Heart left ventricle (tissue), 16 donors: ENCODE results near the gene NCKIPSD. TPM values are rescaled to one million over a fixed set of nuclear protein-coding genes. Genes with fewer than 3 reads are reported as not detected.
A peak's percentile ranks its signal among the peaks of the same experiment; 100 is the strongest.

Source experiments
- ATAC-seq, 4 donors: fragments of 200-7000 bp; cut with Tn5 transposase; one replicate each; pipeline ENCODE4 v1.9.1; 2020 to 2022; ENCODE audit warnings: moderate library complexity in 4 of 4, mild to moderate bottlenecking in 3 of 4, moderate number of reproducible peaks in 1 of 4
- DNase-seq, 5 donors: peaks; one replicate each; pipeline ENCODE4 v3.0.0-alpha.2; 2020
- H3K27ac ChIP-seq, 12 donors: fragments of 200-600 bp; sonication (generic) in 4 of 12; one replicate each; pipeline versions ENCODE4 v1.5.0 to v1.8.0; 2016 to 2022; ENCODE audit warnings: mild to moderate bottlenecking in 2 of 12
- H3K27me3 ChIP-seq, 9 donors: fragments of 200-600 bp; sonication (generic) in 2 of 9; one replicate each; pipeline versions ENCODE4 v1.5.1 to v1.8.0; 2016 to 2022; ENCODE audit warnings: mild to moderate bottlenecking in 3 of 9
- H3K36me3 ChIP-seq, 9 donors: fragments of 200-600 bp; sonication (generic) in 2 of 9; one replicate each; pipeline versions ENCODE4 v1.5.0 to v1.8.0; 2018 to 2022; ENCODE audit warnings: mild to moderate bottlenecking in 2 of 9
- H3K4me1 ChIP-seq, 12 donors: fragments of 200-600 bp; sonication (generic) in 4 of 12; one replicate each; pipeline versions ENCODE4 v1.5.0 to v1.8.0; 2016 to 2022; ENCODE audit warnings: mild to moderate bottlenecking in 3 of 12
- H3K4me3 ChIP-seq, 12 donors: fragments of 200-600 bp; sonication (generic) in 4 of 12; one replicate each; pipeline versions ENCODE4 v1.5.0 to v1.8.0; 2017 to 2022; ENCODE audit warnings: mild to moderate bottlenecking in 9 of 12, moderate library complexity in 4 of 12
- H3K9me3 ChIP-seq, 12 donors: fragments of 200-600 bp; sonication (generic) in 4 of 12; one replicate each; pipeline versions ENCODE4 v1.5.0 to v1.8.0; 2016 to 2022; ENCODE audit warnings: mild to moderate bottlenecking in 1 of 12
- POLR2A ChIP-seq, 2 donors: fragments of 450-650 bp; IDR thresholded peaks; one replicate each; pipeline ENCODE4 v1.6.1; 2017; ENCODE audit warnings: antibody characterized with exemption in 2 of 2, mild to moderate bottlenecking in 2 of 2, moderate library complexity in 2 of 2
- WGBS, 4 donors: extraction: QIAGEN DNeasy Blood & Tissue Kit in 2 of 4; methylation state at CpG; one replicate each; pipeline versions ENCODE4 v1.1.5 to v1.1.7; 2013 to 2018; 5-methylcytosine and 5-hydroxymethylcytosine counted together
- intact Hi-C, 10 donors: fragments of 100-400 bp; cut with DNase I; formaldehyde crosslinking; loops; one replicate each; pipeline versions ENCODE4 v1.11.1 to v1.14.2; 2022
- polyA plus RNA-seq, 2 donors: library from polyadenylated mRNA; stranded (reverse); fragments of 200-250 nt; gene quantifications; one replicate each; pipeline ENCODE4 v1.2.3, GENCODE V29; 2013
- total RNA-seq, 9 donors: library from RNA; depleted of rRNA in 2 of 9; stranded (reverse); fragments of >200 nt in 2 of 9; fragmentation: NEBNext Ultra II Directional in 3 of 9; extraction: Animal tissue kit (Norgen Biotek cat#: 25700) in 3 of 9; gene quantifications; one replicate each; pipeline versions ENCODE4 v1.1.0 to v1.2.4, GENCODE V29; 2016 to 2023
- TF ChIP-seq, protein P1 (sequence below), 12 donors: fragments of 200-600 bp; sonication (generic) in 4 of 12; IDR thresholded peaks; one replicate each; pipeline versions ENCODE4 v1.5.0 to v1.8.0; 2018 to 2022; ENCODE audit warnings: antibody characterized with exemption in 12 of 12, mild to moderate bottlenecking in 5 of 12
- donor health status: ischemic (EF 13 %, LVEDD 7.1; RV severe dilation, severe dysfunction).
- donor health status: healthy with polysubstance abuse.
- donor health status: DM: no; HTN: yes; CAD: no.
- donor health status: DM: no; HTN: no; CAD: no.
- donor health status: ischemic (EF 25% LVEDD 6.9; RV normal size, moderate dysfunction).
- donor health status: ischemic (EF 25% LVEDD 5.7; RV mildly dilated, moderate dysfunction).
- donor health status: healthy.
- donor health status: DM: yes; HTN: yes; CAD: no.
- donor health status: ischemic (EF 35%, LVEDD 5.7; RV mildly dilated, moderate dysfunction).
- donor health status: nonischemic (EF 11% LVEDD 7.7; RV severe dilation, severe dysfunction).
- donor health status: DM: yes; HTN: yes; CAD: no.
- donor health status: PGD.
- donor health status: ischemic (EF 29% LVEDD 5.4; RV normal size, mild dysfunction).
- donor health status: nonischemic (EF 23%, LVEDD 6.1; RV moderate dilation, normal function).

NCKIPSD gene
- total and polyA plus RNA-seq, 11 donors: 9.8 to 47.6 (median 14.7) TPM

DNA sequence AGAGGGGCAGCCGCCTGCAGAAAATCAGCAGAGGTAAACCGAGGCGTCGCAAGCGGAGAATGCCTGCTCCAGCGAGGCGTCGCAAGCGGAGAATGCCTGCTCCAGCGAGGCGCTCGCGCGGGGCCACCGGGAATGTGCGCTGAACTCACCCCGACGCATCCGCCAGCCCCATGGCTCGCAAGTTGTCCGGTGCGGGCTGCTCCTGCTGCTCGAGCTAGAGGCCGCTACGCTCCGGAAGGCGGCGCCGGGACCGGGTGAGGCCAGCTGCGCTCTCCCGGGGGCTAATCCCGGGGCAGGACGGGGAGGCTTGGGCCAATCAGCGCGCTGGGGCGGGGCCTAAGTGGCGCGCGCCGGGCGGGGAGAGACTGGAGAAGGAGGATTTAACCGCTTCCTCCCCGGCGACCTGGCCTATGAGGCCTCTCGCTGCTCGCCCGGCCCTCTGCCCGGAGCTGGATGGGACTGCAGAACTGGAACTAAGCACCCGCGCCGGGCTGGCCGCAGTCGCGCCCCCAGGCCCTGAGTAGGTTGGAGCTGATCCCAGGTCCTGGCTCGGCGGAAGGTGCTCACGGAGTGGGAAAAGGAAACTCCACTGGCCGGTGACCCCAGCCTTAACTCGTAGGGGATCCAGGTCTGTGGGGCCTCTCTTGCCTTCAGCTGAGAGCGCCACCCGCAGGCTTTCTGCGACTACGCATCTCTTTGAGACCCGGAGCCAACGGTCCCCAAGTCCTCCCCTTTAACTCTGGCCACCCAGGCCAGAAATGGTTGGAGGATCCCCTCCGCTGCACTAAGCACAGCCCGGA is 50.3 kb downstream of the NCKIPSD start, which contains the start of gene SLC26A6:
Gene SLC26A6, minus strand, starts transcription at position 240 of the 800 bp plus-strand sequence. Its CDS starts 68 bp downstream, at position 172.
- Histone ChIP-seq H3K27me3 (no peaks in the 10 kb centered on the region), H3K36me3 (peaks cover 0 to 31% (median 9%) of the 10 kb centered on the region in 9 donors), H3K4me3 (peak within 1 kb of the TSS; percentile 64 to 96 (median 86)), H3K27ac (peak within 1 kb of the TSS; percentile 28 to 90 (median 86)), H3K9me3 (no peaks in the 10 kb centered on the region), H3K4me1 (peaks cover 0 to 28% (median 19%) of the 10 kb centered on the region in 12 donors)
- intact Hi-C loops: loop anchor here in 2 of 10 donors (1.0 to 10.0 kb wide), 4 partner anchors 26 to 171 kb away; partner anchors contain the start of genes UQCRC1 (in 2 of the 2) and PFKFB4 (in 1 of the 2)
- WGBS, 4 donors: 0 to 1% (median 0%) methylated on average over 10 to 68 of the region's 68 CpGs
- DNase-seq: peak; percentile 97 to 99 (median 98)
- ATAC-seq: peak; percentile 98 to 99 (median 98)
- TF ChIP-seq, protein P1, sequence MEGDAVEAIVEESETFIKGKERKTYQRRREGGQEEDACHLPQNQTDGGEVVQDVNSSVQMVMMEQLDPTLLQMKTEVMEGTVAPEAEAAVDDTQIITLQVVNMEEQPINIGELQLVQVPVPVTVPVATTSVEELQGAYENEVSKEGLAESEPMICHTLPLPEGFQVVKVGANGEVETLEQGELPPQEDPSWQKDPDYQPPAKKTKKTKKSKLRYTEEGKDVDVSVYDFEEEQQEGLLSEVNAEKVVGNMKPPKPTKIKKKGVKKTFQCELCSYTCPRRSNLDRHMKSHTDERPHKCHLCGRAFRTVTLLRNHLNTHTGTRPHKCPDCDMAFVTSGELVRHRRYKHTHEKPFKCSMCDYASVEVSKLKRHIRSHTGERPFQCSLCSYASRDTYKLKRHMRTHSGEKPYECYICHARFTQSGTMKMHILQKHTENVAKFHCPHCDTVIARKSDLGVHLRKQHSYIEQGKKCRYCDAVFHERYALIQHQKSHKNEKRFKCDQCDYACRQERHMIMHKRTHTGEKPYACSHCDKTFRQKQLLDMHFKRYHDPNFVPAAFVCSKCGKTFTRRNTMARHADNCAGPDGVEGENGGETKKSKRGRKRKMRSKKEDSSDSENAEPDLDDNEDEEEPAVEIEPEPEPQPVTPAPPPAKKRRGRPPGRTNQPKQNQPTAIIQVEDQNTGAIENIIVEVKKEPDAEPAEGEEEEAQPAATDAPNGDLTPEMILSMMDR (IDR thresholded peaks at IDR 0.05): peak in 10 of 12 donors; percentile 5 to 67 (median 45)
- TF ChIP-seq POLR2A (IDR thresholded peaks at IDR 0.05): peak in 1 of 2 donors; percentile 62

- ATAC-seq: peak in 3 of 4 donors; percentile 5 to 58 (median 27)
- peaks cover 0 to 28% (median 19%) of the 10 kb centered on the region in 12 donors for H3K4me1 ChIP-seq
- TF ChIP-seq, protein P1 (IDR thresholded peaks at IDR 0.05): no peak
- TF ChIP-seq POLR2A (IDR thresholded peaks at IDR 0.05): no peak
- H3K9me3 ChIP-seq: no peaks in the 10 kb centered on the region
- peak; percentile 45 to 78 (median 66) for DNase-seq
- 3 to 23% (median 6%) methylated on average over 5 to 30 of the region's 30 CpGs for WGBS, 4 donors
- H3K4me3 ChIP-seq: peak overlapping the region; percentile 64 to 96 (median 86)
- H3K27me3 ChIP-seq: no peaks in the 10 kb centered on the region
- H3K36me3 ChIP-seq: peaks cover 0 to 38% (median 14%) of the 10 kb centered on the region in 9 donors
- intact Hi-C loops: loop anchor here in 2 of 10 donors (1.0 to 10.0 kb wide), 4 partner anchors 25 to 170 kb away; partner anchors contain the start of genes UQCRC1 (in 2 of the 2) and PFKFB4 (in 1 of the 2)
- H3K27ac ChIP-seq: peak overlapping the region in 11 of 12 donors; percentile 72 to 90 (median 85)
Measured at GRCh38 chr3:48634661-48635221, 51.0 kb downstream of the NCKIPSD start.

GRCh38 chr3:48633743-48634142 is 52.0 kb downstream of the NCKIPSD start:
- Histone ChIP-seq H3K27ac (no peak overlapping the region), H3K27me3 (no peaks in the 10 kb centered on the region), H3K4me3 (no peak overlapping the region), H3K9me3 (no peaks in the 10 kb centered on the region), H3K4me1 (peaks cover 0 to 28% (median 19%) of the 10 kb centered on the region in 12 donors), H3K36me3 (peaks cover 0 to 46% (median 20%) of the 10 kb centered on the region in 9 donors)
- ATAC-seq (no peak), DNase-seq (peak in 1 of 5 donors; percentile 18)
- 86 to 93% (median 90%) methylated on average over 2 of the region's 2 CpGs for WGBS, 4 donors
- TF ChIP-seq POLR2A (IDR thresholded peaks at IDR 0.05): no peak
- TF ChIP-seq, protein P1 (IDR thresholded peaks at IDR 0.05): no peak
- intact Hi-C loops: loop anchor here in 1 of 10 donors (2.0 to 10.0 kb wide), 3 partner anchors 25 to 169 kb away; partner anchors contain the start of genes PFKFB4 and UQCRC1
